Transverse colon (tissue), 4 donors: ENCODE results near the gene FAM216A. TPM values are rescaled to one million over a fixed set of nuclear protein-coding genes. Genes with fewer than 3 reads are reported as not detected.
"Not testable (repeated sequence)": the region's sequence is repeated elsewhere in the genome, so short reads cannot be mapped to it uniquely, and the experiment has no call there.

ENCODE experiments used
- DNase-seq: peaks from one replicate; pipeline ENCODE4 v3.0.0-alpha.2; 2019
- H3K27ac ChIP-seq, 4 donors: fragments of 200-600 bp; sonication (generic); 2 replicates each; pipeline ENCODE4 v1.5.1; 2016 to 2018; ENCODE audit warnings: inconsistent platforms in 4 of 4
- H3K27me3 ChIP-seq: fragments of 200-600 bp; sonication (generic); 2 replicates; pipeline ENCODE4 v1.5.1; 2017; ENCODE audit warnings: inconsistent platforms
- H3K36me3 ChIP-seq, 4 donors: fragments of 200-600 bp; sonication (generic); 2 replicates each; pipeline ENCODE4 v1.5.1; 2017 to 2019; ENCODE audit warnings: inconsistent platforms in 4 of 4
- H3K4me1 ChIP-seq, 4 donors: fragments of 200-600 bp; sonication (generic); 2 replicates each; pipeline ENCODE4 v1.5.1; 2017 to 2020; ENCODE audit warnings: inconsistent platforms in 4 of 4
- H3K4me3 ChIP-seq, 4 donors: fragments of 200-600 bp; sonication (generic); 1 replicate in 1 of 4; 2 replicates in 3 of 4; pipeline versions ENCODE4 v1.5.1 to v1.6.1; 2017 to 2019; ENCODE audit warnings: inconsistent platforms in 4 of 4
- H3K9me3 ChIP-seq, 2 donors: fragments of 200-600 bp; sonication (generic); 2 replicates each; pipeline ENCODE4 v1.5.1; 2017 to 2019; ENCODE audit warnings: inconsistent platforms in 2 of 2
- EP300 ChIP-seq: sonication (generic); formaldehyde crosslinking; IDR thresholded peaks from one replicate; pipeline ENCODE4 v1.6.1; 2017; ENCODE audit warnings: antibody characterized with exemption, low read depth
- POLR2A ChIP-seq: fragments of 450-650 bp; IDR thresholded peaks from one replicate; pipeline ENCODE4 v1.6.1; 2016; ENCODE audit warnings: antibody characterized with exemption, mild to moderate bottlenecking, moderate library complexity
- POLR2AphosphoS5 ChIP-seq, 3 donors: sonication (generic); formaldehyde crosslinking; IDR thresholded peaks; one replicate each; pipeline ENCODE4 v1.6.1; 2016; ENCODE audit warnings: antibody characterized with exemption in 3 of 3
- WGBS, 2 donors: methylation state at CpG; one replicate each; pipeline ENCODE4 v1.1.5; 2018; ENCODE audit warnings: low coverage in 1 of 2; 5-methylcytosine and 5-hydroxymethylcytosine counted together
- in situ Hi-C, 4 donors: fragments of 200-750 bp; cut with MboI; loops; one replicate each; pipeline versions ENCODE4 v1.15.0 to v1.15.1; 2017; ENCODE audit warnings: low sequenced_read_pairs in 3 of 4, low pct_ligation_motif_present in 1 of 4, low pct_unique_long_range_greater_than_20kb in 1 of 4
- intact Hi-C: fragments of 100-400 bp; cut with DNase I; formaldehyde crosslinking; loops from one replicate; pipeline ENCODE4 v1.15.1; 2023; ENCODE audit warnings: low total_unique reads
- total RNA-seq, 4 donors: library from RNA; depleted of rRNA; stranded (reverse); fragments of >200 nt; gene quantifications; one replicate each; pipeline ENCODE4 v1.1.0, GENCODE V29; 2016
- TF ChIP-seq, protein P1 (sequence below), 5 experiments: fragments of 200-600 bp in 3 of 5; fragments of 450-650 bp in 2 of 5; sonication (generic) in 3 of 5; IDR thresholded peaks; 1 replicate in 2 of 5; 2 replicates in 3 of 5; pipeline ENCODE4 v1.5.1; 2016 to 2017; ENCODE audit warnings: antibody characterized with exemption in 5 of 5, inconsistent platforms in 3 of 5, mild to moderate bottlenecking in 2 of 5, moderate library complexity in 1 of 5

Gene FAM216A
- total RNA-seq, 4 donors from 2014 or later: 1.2 to 6.7 (median 1.6) TPM; not detected in 1

DNA sequence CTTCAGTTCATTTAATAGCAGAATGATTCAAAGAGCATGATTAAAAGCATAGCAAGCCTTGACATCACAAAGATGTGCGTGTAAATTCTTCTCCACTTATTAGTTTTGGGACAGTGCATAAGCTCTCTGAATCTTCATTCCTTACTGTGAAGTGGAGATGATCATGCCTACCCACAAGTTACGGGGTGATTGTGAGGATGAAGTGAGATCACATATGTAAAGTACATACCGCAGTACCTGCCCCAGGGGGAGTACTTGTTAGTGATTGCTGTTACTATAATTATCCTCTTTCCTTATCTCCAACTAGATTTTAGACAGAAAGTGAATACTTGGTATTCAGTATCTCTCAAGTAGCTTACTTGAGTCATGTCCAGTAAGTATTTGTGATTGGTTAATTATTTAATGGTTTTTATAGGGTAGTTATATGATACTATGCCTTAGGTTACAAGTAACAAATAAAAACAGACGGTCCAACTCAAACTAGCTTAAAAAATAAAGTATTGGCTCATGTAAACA, 39.5 kb downstream of the FAM216A start:
- Histone ChIP-seq H3K4me1 (peaks cover 0 to 6% (median 3%) of the 10 kb centered on the region in 4 donors), H3K27me3 (no peaks in the 10 kb centered on the region), H3K36me3 (no peaks in the 10 kb centered on the region), H3K9me3 (no peaks in the 10 kb centered on the region), H3K27ac (no peak overlapping the region), H3K4me3 (no peak overlapping the region)
- intact Hi-C loops (no loop called here), in situ Hi-C loops (loop anchor here in 2 of 4 donors (10.0 to 25.0 kb wide), 2 partner anchors 53 to 204 kb away; partner anchors contain the start of gene ARPC3 (in 1 of the 2))
- 88 to 90% methylated on average over 3 to 4 of the region's 4 CpGs for WGBS, 2 donors
- no peak for DNase-seq
- TF ChIP-seq POLR2A: no peak
- no peak for TF ChIP-seq POLR2AphosphoS5 (IDR thresholded peaks at IDR 0.05)
- no peak for TF ChIP-seq EP300
- TF ChIP-seq, protein P1, sequence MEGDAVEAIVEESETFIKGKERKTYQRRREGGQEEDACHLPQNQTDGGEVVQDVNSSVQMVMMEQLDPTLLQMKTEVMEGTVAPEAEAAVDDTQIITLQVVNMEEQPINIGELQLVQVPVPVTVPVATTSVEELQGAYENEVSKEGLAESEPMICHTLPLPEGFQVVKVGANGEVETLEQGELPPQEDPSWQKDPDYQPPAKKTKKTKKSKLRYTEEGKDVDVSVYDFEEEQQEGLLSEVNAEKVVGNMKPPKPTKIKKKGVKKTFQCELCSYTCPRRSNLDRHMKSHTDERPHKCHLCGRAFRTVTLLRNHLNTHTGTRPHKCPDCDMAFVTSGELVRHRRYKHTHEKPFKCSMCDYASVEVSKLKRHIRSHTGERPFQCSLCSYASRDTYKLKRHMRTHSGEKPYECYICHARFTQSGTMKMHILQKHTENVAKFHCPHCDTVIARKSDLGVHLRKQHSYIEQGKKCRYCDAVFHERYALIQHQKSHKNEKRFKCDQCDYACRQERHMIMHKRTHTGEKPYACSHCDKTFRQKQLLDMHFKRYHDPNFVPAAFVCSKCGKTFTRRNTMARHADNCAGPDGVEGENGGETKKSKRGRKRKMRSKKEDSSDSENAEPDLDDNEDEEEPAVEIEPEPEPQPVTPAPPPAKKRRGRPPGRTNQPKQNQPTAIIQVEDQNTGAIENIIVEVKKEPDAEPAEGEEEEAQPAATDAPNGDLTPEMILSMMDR (IDR thresholded peaks at IDR 0.05): no peak

DNA sequence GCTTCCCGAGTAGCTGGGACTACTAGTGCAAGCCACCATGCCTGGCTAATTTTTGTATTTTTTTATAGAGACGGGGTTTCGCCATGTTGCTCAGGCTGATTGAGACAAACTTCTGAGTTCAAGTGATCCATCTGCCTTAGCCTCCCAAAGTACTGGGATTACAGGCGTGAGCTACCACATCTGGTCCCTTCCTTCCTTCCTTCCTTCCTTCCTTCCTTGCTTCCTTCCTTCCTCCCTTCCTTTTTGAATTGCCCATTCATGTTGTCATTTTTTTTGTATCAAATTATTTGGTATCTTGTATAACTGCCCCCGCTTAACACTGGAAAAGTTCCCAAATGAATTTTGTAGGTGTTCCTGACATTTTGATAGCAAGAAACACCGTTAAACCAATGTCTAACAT, 45.2 kb downstream of the FAM216A start:
- Histone ChIP-seq H3K9me3 (no peaks in the 10 kb centered on the region), H3K4me1 (peaks cover 0 to 7% (median 3%) of the 10 kb centered on the region in 4 donors), H3K4me3 (no peak overlapping the region), H3K27ac (no peak overlapping the region), H3K36me3 (no peaks in the 10 kb centered on the region), H3K27me3 (no peaks in the 10 kb centered on the region)
- intact Hi-C loops: loop anchor here (5.0 kb wide), 1 partner anchor 88 kb away; no protein-coding TSS in a partner anchor
- in situ Hi-C loops: loop anchor here (5.0 to 25.0 kb wide), 4 partner anchors 88 to 198 kb away; no protein-coding TSS in a partner anchor
- TF ChIP-seq POLR2A: no peak
- no peak for TF ChIP-seq EP300
- TF ChIP-seq, protein P1 (IDR thresholded peaks at IDR 0.05): no peak
- no peak for TF ChIP-seq POLR2AphosphoS5 (IDR thresholded peaks at IDR 0.05)
- no peak for DNase-seq
- 75 to 98% methylated on average over 4 to 6 of the region's 6 CpGs for WGBS, 2 donors

- intact Hi-C loops: loop anchor here (5.0 kb wide), 1 partner anchor 88 kb away; no protein-coding TSS in a partner anchor
- no peak for TF ChIP-seq POLR2A
Measured at GRCh38 chr12:110514363-110514762, 45.7 kb downstream of the FAM216A start.

GRCh38 chr12:110516995-110517394, 48.4 kb downstream of the FAM216A start:
- no peak for DNase-seq
- intact Hi-C loops: loop anchor here (2.0 to 5.0 kb wide), 2 partner anchors 36 to 75 kb away; no protein-coding TSS in a partner anchor
- Histone ChIP-seq H3K36me3 (no peaks in the 10 kb centered on the region), H3K4me3 (no peak overlapping the region), H3K9me3 (no peaks in the 10 kb centered on the region), H3K27me3 (no peaks in the 10 kb centered on the region), H3K27ac (no peak overlapping the region), H3K4me1 (peaks cover 0 to 7% (median 3%) of the 10 kb centered on the region in 4 donors)
- TF ChIP-seq EP300 (no peak), POLR2A (no peak)
- 91% methylated on average over 3 of the region's 3 CpGs; no CpG with 5 or more reads in 1 of the 2 donors for WGBS, 2 donors
- in situ Hi-C loops: loop anchor here in 3 of 4 donors (10.0 to 25.0 kb wide), 3 partner anchors 88 to 195 kb away; no protein-coding TSS in a partner anchor

More at GRCh38 chr12:110514363-110514762, 45.7 kb downstream of the FAM216A start:
- H3K9me3 ChIP-seq: no peaks in the 10 kb centered on the region
- no peaks in the 10 kb centered on the region for H3K36me3 ChIP-seq
- no peak overlapping the region for H3K4me3 ChIP-seq
- 67 to 88% methylated on average over 1 of the region's 1 CpG for WGBS, 2 donors
- in situ Hi-C loops: loop anchor here (5.0 to 25.0 kb wide), 4 partner anchors 88 to 198 kb away; no protein-coding TSS in a partner anchor
- no peak for DNase-seq
- H3K4me1 ChIP-seq: peaks cover 0 to 7% (median 3%) of the 10 kb centered on the region in 4 donors
- H3K27ac ChIP-seq: no peak overlapping the region
- H3K27me3 ChIP-seq: no peaks in the 10 kb centered on the region

DNA sequence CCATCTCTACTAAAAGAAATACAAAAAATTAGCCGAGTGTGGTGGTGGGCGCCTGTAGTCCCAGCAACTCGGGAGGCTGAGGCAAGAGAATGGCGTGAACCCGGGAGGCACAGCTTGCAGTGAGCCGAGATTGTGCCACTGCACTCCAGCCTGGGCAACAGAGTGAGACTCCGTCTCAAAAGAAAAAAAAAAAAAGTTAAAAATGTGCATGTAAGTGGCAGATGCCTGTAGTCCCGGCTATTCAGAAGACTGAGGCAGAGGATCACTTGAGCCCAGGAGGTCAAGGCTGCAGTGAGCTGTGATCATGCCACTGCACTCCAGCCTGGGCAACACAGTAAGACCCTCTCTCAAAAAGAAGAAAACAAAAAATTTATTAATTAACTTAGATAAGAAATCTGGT, 49.4 kb downstream of the FAM216A start:
- in situ Hi-C loops: loop anchor here in 3 of 4 donors (10.0 to 25.0 kb wide), 3 partner anchors 87 to 194 kb away; no protein-coding TSS in a partner anchor

GRCh38 chr12:110520876-110521712, 52.4 kb downstream of the FAM216A start:
- H3K36me3 ChIP-seq, H3K4me1 ChIP-seq, H3K4me3 ChIP-seq, H3K27ac ChIP-seq, intact Hi-C loops, H3K9me3 ChIP-seq, DNase-seq, H3K27me3 ChIP-seq: not testable (repeated sequence)
- WGBS, 2 donors: 83 to 86% methylated on average over 7 to 11 of the region's 11 CpGs
- in situ Hi-C loops: loop anchor here in 1 of 4 donors (25.0 kb wide), 1 partner anchor 191 kb away; no protein-coding TSS in a partner anchor

More for the DNA sequence above, 49.4 kb downstream of the FAM216A start:
- not testable (repeated sequence) for H3K27me3 ChIP-seq, H3K4me3 ChIP-seq, H3K27ac ChIP-seq, H3K36me3 ChIP-seq, DNase-seq, H3K9me3 ChIP-seq, H3K4me1 ChIP-seq
- WGBS, 2 donors: 83 to 92% methylated on average over 2 to 8 of the region's 8 CpGs
- intact Hi-C loops: loop anchor here (5.0 kb wide), 1 partner anchor 74 kb away; no protein-coding TSS in a partner anchor
